Measurements from ENCODE around the gene ABCA6.
A peak's percentile ranks its signal among the peaks of the same experiment; 100 is the strongest.

The ABCA6 gene

GRCh38 chr17:69050999-69051775, 90.5 kb downstream of the ABCA6 start:
- Histone ChIP-seq H3K79me2 (ENCODE audit: control insufficient read depth, insufficient read depth, low read length, poor library complexity) (no peaks in the 10 kb centered on the region), H3K14ac (ENCODE audit: low read length) (no peak overlapping the region), H3K27me3 (ENCODE audit: insufficient read depth, low read length) (no peaks in the 10 kb centered on the region), H3K18ac (ENCODE audit: low read length) (no peak overlapping the region), H3K79me1 (ENCODE audit: low read length) (peaks cover 5% of the 10 kb centered on the region), H2BK12ac (ENCODE audit: low read length) (no peak overlapping the region), H3K36me3 (ENCODE audit: control insufficient read depth in 1 of 2, insufficient read depth in 2 of 2, low read length in 2 of 2) (no peaks in the 10 kb centered on the region), H4K8ac (ENCODE audit: low read depth, low read length) (no peak overlapping the region), H3K27ac (ENCODE audit: low read depth, low read length) (no peak overlapping the region), H2BK5ac (ENCODE audit: low read depth, low read length, poor library complexity) (no peak overlapping the region), H4K91ac (ENCODE audit: low read depth, low read length) (no peak overlapping the region), H2BK120ac (ENCODE audit: insufficient read depth, low read length, poor library complexity) (no peak overlapping the region), H3K4me3 (ENCODE audit: low read depth, low read length) (no peak overlapping the region), H3K9ac (ENCODE audit: low read length) (no peak overlapping the region), H2AK5ac (ENCODE audit: low read length) (no peak overlapping the region), H3K4ac (ENCODE audit: low read depth, low read length) (no peak overlapping the region), H2AFZ (ENCODE audit: insufficient read depth, low read length, poor library complexity) (no peak overlapping the region), H3K23ac (ENCODE audit: low read length) (no peak overlapping the region), H3K4me1 (ENCODE audit: control insufficient read depth in 1 of 2, insufficient read depth in 2 of 2, low read length in 2 of 2) (peaks cover 0 to 7% of the 10 kb centered on the region in 2 experiments), H3K9me3 (ENCODE audit: insufficient read depth, low read depth, low read length) (no peaks in the 10 kb centered on the region), H4K12ac (ENCODE audit: low read depth, low read length) (no peak overlapping the region), H3K4me2 (ENCODE audit: low read length) (no peak overlapping the region)
- WGBS (ENCODE audit: extremely low coverage, insufficient coverage, insufficient read length): no CpG with 5 or more reads among the region's 5 CpGs
- DNase-seq: peak in 1 of 2 donors; percentile 35

DNA sequence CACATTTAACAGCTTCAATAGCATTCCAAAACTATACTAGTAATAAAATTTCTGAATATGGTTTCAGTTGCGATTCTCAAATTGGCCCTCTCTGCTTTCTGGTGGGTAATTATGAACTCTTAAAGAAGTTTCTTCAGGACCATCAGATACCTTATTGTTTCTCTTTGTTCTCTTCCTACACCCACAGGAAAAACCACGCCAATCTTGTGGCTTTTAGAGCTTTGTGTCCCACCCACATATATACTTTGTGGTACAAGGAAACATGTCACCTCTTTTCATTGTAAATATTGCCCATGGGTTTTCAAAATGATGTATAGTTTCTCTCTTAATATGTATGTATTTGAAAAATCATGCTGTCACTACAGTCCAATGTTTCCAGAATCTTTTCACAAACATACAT, 93.1 kb downstream of the ABCA6 start:
- no peak overlapping the region for H2AFZ ChIP-seq (ENCODE audit: insufficient read depth, low read length, poor library complexity)

GRCh38 chr17:69047368-69048263, 94.1 kb downstream of the ABCA6 start:
- Histone ChIP-seq H4K12ac (ENCODE audit: low read depth, low read length) (no peak overlapping the region), H3K79me2 (ENCODE audit: control insufficient read depth, insufficient read depth, low read length, poor library complexity) (no peaks in the 10 kb centered on the region), H3K27me3 (ENCODE audit: insufficient read depth, low read length) (no peaks in the 10 kb centered on the region), H3K4me1 (ENCODE audit: control insufficient read depth in 1 of 2, insufficient read depth in 2 of 2, low read length in 2 of 2) (peaks cover 0 to 7% of the 10 kb centered on the region in 2 experiments), H3K23ac (ENCODE audit: low read length) (no peak overlapping the region), H3K9me3 (ENCODE audit: insufficient read depth, low read depth, low read length) (no peaks in the 10 kb centered on the region), H2AFZ (ENCODE audit: insufficient read depth, low read length, poor library complexity) (peak overlapping the region; percentile 43), H3K9ac (ENCODE audit: low read length) (no peak overlapping the region), H3K36me3 (ENCODE audit: control insufficient read depth in 1 of 2, insufficient read depth in 2 of 2, low read length in 2 of 2) (no peaks in the 10 kb centered on the region), H3K27ac (ENCODE audit: low read depth, low read length) (peak overlapping the region; percentile 81), H4K91ac (ENCODE audit: low read depth, low read length) (peak overlapping the region; percentile 82), H3K18ac (ENCODE audit: low read length) (no peak overlapping the region), H3K4ac (ENCODE audit: low read depth, low read length) (no peak overlapping the region), H2BK12ac (ENCODE audit: low read length) (peak overlapping the region; percentile 39), H3K4me3 (ENCODE audit: low read depth, low read length) (no peak overlapping the region), H4K8ac (ENCODE audit: low read depth, low read length) (peak overlapping the region; percentile 11), H2BK120ac (ENCODE audit: insufficient read depth, low read length, poor library complexity) (peak overlapping the region; percentile 39), H3K14ac (ENCODE audit: low read length) (peak overlapping the region; percentile 20), H3K79me1 (ENCODE audit: low read length) (peaks cover 5% of the 10 kb centered on the region), H3K4me2 (ENCODE audit: low read length) (no peak overlapping the region), H2AK5ac (ENCODE audit: low read length) (no peak overlapping the region), H2BK5ac (ENCODE audit: low read depth, low read length, poor library complexity) (no peak overlapping the region)
- peak; percentile 84 to 95 for DNase-seq
- WGBS (ENCODE audit: extremely low coverage, insufficient coverage, insufficient read length): no CpG with 5 or more reads among the region's 3 CpGs

More for the DNA sequence above, 93.1 kb downstream of the ABCA6 start:
- no peak overlapping the region for H4K91ac ChIP-seq (ENCODE audit: low read depth, low read length)
- H4K8ac ChIP-seq (ENCODE audit: low read depth, low read length): no peak overlapping the region
- no peak overlapping the region for H3K23ac ChIP-seq (ENCODE audit: low read length)
- H2AK5ac ChIP-seq (ENCODE audit: low read length): no peak overlapping the region
- H3K9ac ChIP-seq (ENCODE audit: low read length): no peak overlapping the region
- peaks cover 0 to 7% of the 10 kb centered on the region in 2 experiments for H3K4me1 ChIP-seq (ENCODE audit: control insufficient read depth in 1 of 2, insufficient read depth in 2 of 2, low read length in 2 of 2)
- no peaks in the 10 kb centered on the region for H3K27me3 ChIP-seq (ENCODE audit: insufficient read depth, low read length)
- no CpG with 5 or more reads among the region's 2 CpGs for WGBS (ENCODE audit: extremely low coverage, insufficient coverage, insufficient read length)
- no peak overlapping the region for H3K18ac ChIP-seq (ENCODE audit: low read length)
- H2BK120ac ChIP-seq (ENCODE audit: insufficient read depth, low read length, poor library complexity): no peak overlapping the region
- H3K4me3 ChIP-seq (ENCODE audit: low read depth, low read length): no peak overlapping the region
- DNase-seq: no peak
- no peaks in the 10 kb centered on the region for H3K9me3 ChIP-seq (ENCODE audit: insufficient read depth, low read depth, low read length)
- no peak overlapping the region for H4K12ac ChIP-seq (ENCODE audit: low read depth, low read length)
- no peaks in the 10 kb centered on the region for H3K36me3 ChIP-seq (ENCODE audit: control insufficient read depth in 1 of 2, insufficient read depth in 2 of 2, low read length in 2 of 2)
- peaks cover 5% of the 10 kb centered on the region for H3K79me1 ChIP-seq (ENCODE audit: low read length)
- no peak overlapping the region for H3K4ac ChIP-seq (ENCODE audit: low read depth, low read length)
- no peak overlapping the region for H3K4me2 ChIP-seq (ENCODE audit: low read length)
- no peak overlapping the region for H3K27ac ChIP-seq (ENCODE audit: low read depth, low read length)
- no peak overlapping the region for H2BK12ac ChIP-seq (ENCODE audit: low read length)
- no peak overlapping the region for H3K14ac ChIP-seq (ENCODE audit: low read length)
- no peaks in the 10 kb centered on the region for H3K79me2 ChIP-seq (ENCODE audit: control insufficient read depth, insufficient read depth, low read length, poor library complexity)
- no peak overlapping the region for H2BK5ac ChIP-seq (ENCODE audit: low read depth, low read length, poor library complexity)

- H3K9ac ChIP-seq (ENCODE audit: low read length): no peak overlapping the region
- H2AK5ac ChIP-seq (ENCODE audit: low read length): no peak overlapping the region
- no peak overlapping the region for H2BK12ac ChIP-seq (ENCODE audit: low read length)
- H3K4me3 ChIP-seq (ENCODE audit: low read depth, low read length): no peak overlapping the region
- no peak overlapping the region for H4K8ac ChIP-seq (ENCODE audit: low read depth, low read length)
- no peak overlapping the region for H3K4ac ChIP-seq (ENCODE audit: low read depth, low read length)
- H2BK120ac ChIP-seq (ENCODE audit: insufficient read depth, low read length, poor library complexity): no peak overlapping the region
- DNase-seq: peak in 1 of 2 donors; percentile 19
- peaks cover 5% of the 10 kb centered on the region for H3K79me1 ChIP-seq (ENCODE audit: low read length)
- H4K12ac ChIP-seq (ENCODE audit: low read depth, low read length): no peak overlapping the region
- WGBS (ENCODE audit: extremely low coverage, insufficient coverage, insufficient read length): no CpG with 5 or more reads among the region's 4 CpGs
- no peak overlapping the region for H4K91ac ChIP-seq (ENCODE audit: low read depth, low read length)
- no peak overlapping the region for H2BK5ac ChIP-seq (ENCODE audit: low read depth, low read length, poor library complexity)
- no peak overlapping the region for H3K18ac ChIP-seq (ENCODE audit: low read length)
- H3K27me3 ChIP-seq (ENCODE audit: insufficient read depth, low read length): no peaks in the 10 kb centered on the region
- H3K4me1 ChIP-seq (ENCODE audit: control insufficient read depth in 1 of 2, insufficient read depth in 2 of 2, low read length in 2 of 2): peaks cover 0 to 7% of the 10 kb centered on the region in 2 experiments
- H3K9me3 ChIP-seq (ENCODE audit: insufficient read depth, low read depth, low read length): no peaks in the 10 kb centered on the region
- no peak overlapping the region for H2AFZ ChIP-seq (ENCODE audit: insufficient read depth, low read length, poor library complexity)
- no peaks in the 10 kb centered on the region for H3K36me3 ChIP-seq (ENCODE audit: control insufficient read depth in 1 of 2, insufficient read depth in 2 of 2, low read length in 2 of 2)
- no peak overlapping the region for H3K27ac ChIP-seq (ENCODE audit: low read depth, low read length)
- H3K23ac ChIP-seq (ENCODE audit: low read length): no peak overlapping the region
- H3K4me2 ChIP-seq (ENCODE audit: low read length): no peak overlapping the region
- H3K79me2 ChIP-seq (ENCODE audit: control insufficient read depth, insufficient read depth, low read length, poor library complexity): no peaks in the 10 kb centered on the region
- no peak overlapping the region for H3K14ac ChIP-seq (ENCODE audit: low read length)
Measured at GRCh38 chr17:69046121-69046807, 95.4 kb downstream of the ABCA6 start.
